Keratinocyte (primary cell): Measurements from ENCODE around the gene NT5DC1. TPM values are rescaled to one million over a fixed set of nuclear protein-coding genes. Genes with fewer than 3 reads are reported as not detected.

Experiments
- DNase-seq: peaks from one replicate; pipeline ENCODE4 v3.0.0-alpha.2; 2011; ENCODE audit warnings: low read depth, missing footprints, low spot score
- FAIRE-seq: peaks from 2 replicates; lab custom pipeline; 2011; peaks lifted over from hg19 to GRCh38; lab: Jason Lieb, UNC
- H2AFZ ChIP-seq: 2 replicates; pipeline ENCODE4 v1.6.0; 2012; ENCODE audit warnings: low read length, control low read depth, inconsistent platforms; ENCODE audit not compliant: control insufficient read depth
- H3K27ac ChIP-seq: 2 replicates; pipeline ENCODE4 v1.5.1; 2011; ENCODE audit warnings: low read length; ENCODE audit not compliant: control insufficient read depth, insufficient read depth
- H3K27me3 ChIP-seq: 3 replicates; pipeline ENCODE4 v1.6.0; 2011; ENCODE audit warnings: low read length; ENCODE audit not compliant: control insufficient read depth, insufficient read depth; ENCODE audit errors: extremely low read depth
- H3K36me3 ChIP-seq, 2 experiments: 2 replicates in 1 of 2; 3 replicates in 1 of 2; pipeline ENCODE4 v1.5.1; 2011; ENCODE audit warnings: low read length in 2 of 2, mild to moderate bottlenecking in 1 of 2; ENCODE audit not compliant: control insufficient read depth in 2 of 2, insufficient read depth in 2 of 2; ENCODE audit errors: extremely low read depth in 1 of 2
- H3K4me1 ChIP-seq: 3 replicates; pipeline ENCODE4 v1.5.1; 2011; ENCODE audit warnings: low read length; ENCODE audit not compliant: control insufficient read depth, insufficient read depth; ENCODE audit errors: extremely low read depth
- H3K4me2 ChIP-seq: 3 replicates; pipeline ENCODE4 v1.6.0; 2011; ENCODE audit warnings: low read depth, low read length; ENCODE audit not compliant: control insufficient read depth, insufficient read depth; ENCODE audit errors: extremely low read depth
- H3K4me3 ChIP-seq, 3 experiments: fragments of 200-600 bp in 1 of 3; sonication (generic) in 1 of 3; 2 replicates in 2 of 3; 3 replicates in 1 of 3; pipeline ENCODE4 v1.5.1; 2011 to 2016; ENCODE audit warnings: low read length in 3 of 3, mild to moderate bottlenecking in 3 of 3, control low read depth in 2 of 3, inconsistent platforms in 1 of 3, low read depth in 1 of 3, mixed read lengths in 1 of 3, mixed run types in 1 of 3, moderate library complexity in 1 of 3; ENCODE audit not compliant: control insufficient read depth in 2 of 3, insufficient read depth in 2 of 3; ENCODE audit errors: extremely low read depth in 1 of 3
- H3K79me2 ChIP-seq: 2 replicates; pipeline ENCODE4 v1.6.0; 2012; ENCODE audit warnings: low read length; ENCODE audit not compliant: control insufficient read depth, insufficient read depth
- H3K9ac ChIP-seq: 3 replicates; pipeline ENCODE4 v1.6.0; 2011; ENCODE audit warnings: low read length; ENCODE audit not compliant: control insufficient read depth, insufficient read depth; ENCODE audit errors: extremely low read depth
- H3K9me1 ChIP-seq: 3 replicates; pipeline ENCODE4 v1.6.0; 2011; ENCODE audit warnings: low read length; ENCODE audit not compliant: control insufficient read depth, insufficient read depth; ENCODE audit errors: extremely low read depth
- H3K9me3 ChIP-seq: 2 replicates; pipeline ENCODE4 v1.5.1; 2012; ENCODE audit warnings: low read depth, low read length; ENCODE audit not compliant: control insufficient read depth
- H4K20me1 ChIP-seq: 3 replicates; pipeline ENCODE4 v1.6.0; 2011; ENCODE audit warnings: low read length; ENCODE audit not compliant: control insufficient read depth, insufficient read depth; ENCODE audit errors: extremely low read depth
- CTCF ChIP-seq, 3 experiments: IDR thresholded peaks in 1 of 3; conservative IDR thresholded peaks in 1 of 3; optimal IDR thresholded peaks in 1 of 3; 2 replicates in 2 of 3; 3 replicates in 1 of 3; pipeline versions ENCODE3 to v1.5.1; 2011; ENCODE audit warnings: low read length in 3 of 3, mild to moderate bottlenecking in 3 of 3, moderate library complexity in 2 of 3, control low read depth in 1 of 3, inconsistent platforms in 1 of 3; ENCODE audit not compliant: insufficient read depth in 2 of 3; ENCODE audit errors: extremely low read depth in 1 of 3
- EZH2 ChIP-seq: IDR thresholded peaks from one replicate; pipeline ENCODE4 v1.6.1; 2012; ENCODE audit warnings: inconsistent platforms, mild to moderate bottlenecking, low read length, moderate library complexity
- dilution Hi-C: fragments of 300-500 bp; cut with MboI; formaldehyde crosslinking; loops from one replicate; pipeline ENCODE4 v1.7.0; 2020; ENCODE audit warnings: low sequenced_read_pairs; ENCODE audit not compliant: extremely low pct_ligation_motif_present
- polyA plus RNA-seq, 5 experiments: library from polyadenylated mRNA; depleted of rRNA in 3 of 5; stranded (reverse) in 3 of 5; stranded (forward) in 1 of 5; unstranded in 1 of 5; fragments of >200 nt; gene quantifications; 1 replicate in 1 of 5; 2 replicates in 3 of 5; 3 replicates in 1 of 5; pipeline versions ENCODE4 v1.2.1 to v1.2.3, GENCODE V29; 2011 to 2012; ENCODE audit warnings: missing spikeins in 2 of 5, low read depth in 1 of 5, low replicate concordance in 1 of 5

The NT5DC1 gene
- polyA plus RNA-seq, 1 donor (not counting 4 experiments of a cell fraction or from before 2014, with no cell fraction given): 31.2 TPM

- H4K20me1 ChIP-seq: no peaks in the 10 kb centered on the region
- dilution Hi-C loops: no loop called here
- FAIRE-seq (no peak), DNase-seq (no peak)
- no peak for TF ChIP-seq CTCF (optimal IDR thresholded peaks at IDR 0.05 in 1 of 3, IDR thresholded peaks at IDR 0.05 in 1 of 3, conservative IDR thresholded peaks at IDR 0.05 in 1 of 3; ENCODE audit: extremely low read depth in 1 of 3, insufficient read depth in 2 of 3, low read length in 3 of 3)
- no peak overlapping the region for H3K9ac ChIP-seq
- H3K4me1 ChIP-seq: peaks cover 9% of the 10 kb centered on the region
- H3K9me1 ChIP-seq: no peaks in the 10 kb centered on the region
- no peaks in the 10 kb centered on the region for H3K9me3 ChIP-seq
- peaks cover 6% of the 10 kb centered on the region for H3K79me2 ChIP-seq
- H3K27me3 ChIP-seq: no peaks in the 10 kb centered on the region
- no peak overlapping the region for H2AFZ ChIP-seq
- H3K4me3 ChIP-seq: no peak overlapping the region
- H3K4me2 ChIP-seq: no peak overlapping the region
- no peak overlapping the region for H3K27ac ChIP-seq
- H3K36me3 ChIP-seq: no peaks in the 10 kb centered on the region
These were observed 157.9 kb downstream of the NT5DC1 start for GRCh38 chr6:116258520-116258919.

- H2AFZ ChIP-seq: no peak overlapping the region
- H3K9me1 ChIP-seq: no peaks in the 10 kb centered on the region
- no peaks in the 10 kb centered on the region for H4K20me1 ChIP-seq
- FAIRE-seq (no peak), DNase-seq (no peak)
- H3K4me1 ChIP-seq: peaks cover 15% of the 10 kb centered on the region
- H3K79me2 ChIP-seq: no peaks in the 10 kb centered on the region
- H3K4me2 ChIP-seq: no peak overlapping the region
- H3K27me3 ChIP-seq: no peaks in the 10 kb centered on the region
- dilution Hi-C loops: no loop called here
- no peak for TF ChIP-seq CTCF (optimal IDR thresholded peaks at IDR 0.05 in 1 of 3, IDR thresholded peaks at IDR 0.05 in 1 of 3, conservative IDR thresholded peaks at IDR 0.05 in 1 of 3; ENCODE audit: extremely low read depth in 1 of 3, insufficient read depth in 2 of 3, low read length in 3 of 3)
- TF ChIP-seq EZH2: no peak
- H3K36me3 ChIP-seq: peaks cover 0 to 6% of the 10 kb centered on the region in 2 experiments
- H3K27ac ChIP-seq: no peak overlapping the region
- H3K9ac ChIP-seq: no peak overlapping the region
- H3K9me3 ChIP-seq: no peaks in the 10 kb centered on the region
- H3K4me3 ChIP-seq: no peak overlapping the region
These were observed 162.7 kb downstream of the NT5DC1 start for GRCh38 chr6:116263353-116263752.
